ENCODE results near the gene ADISSP. TPM values are rescaled to one million over a fixed set of nuclear protein-coding genes. Genes with fewer than 3 reads are reported as not detected.

The ADISSP gene
- total and polyA plus RNA-seq, 2 of the 13 experiments (the other 11 are each of a cell fraction or from before 2014, with no cell fraction given) = 38.3 to 90.6 TPM

- TF ChIP-seq ZNF512B (CRISPR knock-in tag; IDR thresholded peaks at IDR 0.05; ENCODE audit: borderline replicate concordance) (peak; percentile 85; the same call in 1 of the 2 replicates), ZNF883 (CRISPR knock-in tag; IDR thresholded peaks at IDR 0.05; ENCODE audit: not compliant biosample characterization) (peak; percentile 23), MTA1 (CRISPR knock-in tag; IDR thresholded peaks at IDR 0.05; ENCODE audit: borderline replicate concordance) (no peak), HES4 (CRISPR knock-in tag; IDR thresholded peaks at IDR 0.05; ENCODE audit: borderline replicate concordance) (0 out of 2 replicates have a peak, but pooled peaks have one; percentile 15), YEATS4 (CRISPR knock-in tag; IDR thresholded peaks at IDR 0.05; ENCODE audit: borderline replicate concordance) (0 out of 2 replicates have a peak, but pooled peaks have one; percentile 15), SP1 (IDR thresholded peaks at IDR 0.05) (no peak), SP1 (CRISPR knock-in tag; IDR thresholded peaks at IDR 0.05) (peak; percentile 44), SALL1 (CRISPR knock-in tag; IDR thresholded peaks at IDR 0.05) (peak; percentile 6; the same call in 1 of the 2 replicates), SP5 (CRISPR knock-in tag; IDR thresholded peaks at IDR 0.05; ENCODE audit: borderline replicate concordance, low read depth) (peak; percentile 20; the same call in 1 of the 2 replicates), SAP130 (CRISPR knock-in tag; IDR thresholded peaks at IDR 0.05; ENCODE audit: low read depth) (peak; percentile 44)
Measured at GRCh38 chr20:3744806-3745685, 22.5 kb downstream of the ADISSP start (continued).

Data from HepG2 (cell line).